ENCODE data around the gene IL1RAPL1. TPM values are rescaled to one million over a fixed set of nuclear protein-coding genes. Genes with fewer than 3 reads are reported as not detected.

The IL1RAPL1 gene
- total and polyA plus RNA-seq, 2 donors (not counting 3 experiments of a cell fraction or from before 2014, with no cell fraction given), result 0.79 to 1.3 TPM

GRCh38 chrX:28966331-28966730 lies 379.1 kb downstream of the IL1RAPL1 start:
- TF ChIP-seq FOS (IDR thresholded peaks at IDR 0.05; ENCODE audit: borderline replicate concordance, insufficient read depth, low read length), result no peak
- TF ChIP-seq JUN (IDR thresholded peaks at IDR 0.05; ENCODE audit: borderline replicate concordance, insufficient read depth, insufficient read length, low read depth), result no peak
- no peak for TF ChIP-seq GATA2 (IDR thresholded peaks at IDR 0.05; ENCODE audit: insufficient read depth, insufficient read length, low read depth, low read length)
- no peak for TF ChIP-seq CTCF (IDR thresholded peaks at IDR 0.05; ENCODE audit: extremely low read depth in 1 of 2, insufficient read depth in 1 of 2, low read depth in 1 of 2, low read length in 2 of 2)
- no peak for TF ChIP-seq MYC (IDR thresholded peaks at IDR 0.05; ENCODE audit: low read depth, low read length)
- no peak for TF ChIP-seq POLR2AphosphoS5 (IDR thresholded peaks at IDR 0.05; ENCODE audit: insufficient read depth, low read depth, low read length)
- TF ChIP-seq MAX (IDR thresholded peaks at IDR 0.05; ENCODE audit: insufficient read depth, insufficient read length), result no peak
- TF ChIP-seq POLR2A (IDR thresholded peaks at IDR 0.05; ENCODE audit: low read depth, low read length), result no peak
- TF ChIP-seq EZH2 (IDR thresholded peaks at IDR 0.05; ENCODE audit: borderline replicate concordance, low read depth, low read length, severe bottlenecking), result no peak
- Histone ChIP-seq H3K4me2 (ENCODE audit: insufficient read depth, low read length) (no peak overlapping the region), H3K27ac (ENCODE audit: insufficient read depth, low read depth, low read length) (no peak overlapping the region), H3K9me3 (replicated peaks; ENCODE audit: control insufficient read depth, insufficient read depth, low read length) (no peaks in the 10 kb centered on the region), H3K27me3 (ENCODE audit: control insufficient read depth in 2 of 2, insufficient read depth in 2 of 2, low read length in 2 of 2) (no peaks in the 10 kb centered on the region), H4K20me1 (replicated peaks; ENCODE audit: control insufficient read depth, extremely low read depth, insufficient read depth, low read length) (no peaks in the 10 kb centered on the region), H2AFZ (ENCODE audit: low read depth, low read length) (peak overlapping the region; percentile 42), H3K4me3 (replicated peaks in 1 of 3; ENCODE audit: insufficient read depth in 1 of 3, low read depth in 1 of 3, low read length in 3 of 3) (no peak overlapping the region), H3K4me1 (ENCODE audit: control insufficient read depth, extremely low read depth, insufficient read depth, low read length) (no peaks in the 10 kb centered on the region), H3K79me2 (ENCODE audit: control insufficient read depth, insufficient read depth, low read length) (no peaks in the 10 kb centered on the region), H3K9me1 (replicated peaks; ENCODE audit: control insufficient read depth, extremely low read depth, insufficient read depth, low read length) (no peaks in the 10 kb centered on the region), H3K9ac (replicated peaks; ENCODE audit: extremely low read depth, insufficient read depth, low read length) (no peak overlapping the region), H3K36me3 (ENCODE audit: control insufficient read depth in 2 of 2, extremely low read depth in 1 of 2, insufficient read depth in 2 of 2, low read length in 2 of 2) (no peaks in the 10 kb centered on the region)
- intact Hi-C loops (cut with micrococcal nuclease), result no loop called here
- dilution Hi-C loops (cut with MboI; ENCODE audit: extremely low pct_ligation_motif_present, low sequenced_read_pairs), result no loop called here
- DNase-seq (ENCODE audit: low read depth, low spot score), result peak; percentile 1
- ChIA-PET CTCF (no interaction called here), POLR2A (no interaction called here)
- BruUV-seq (replicated peaks), result no TSS peak
- FAIRE-seq, result no peak

All from endothelial cell of umbilical vein (primary cell).